Left cardiac atrium (tissue), 4 donors: ENCODE measurements around the gene KCNG2. TPM values are rescaled to one million over a fixed set of nuclear protein-coding genes. Genes with fewer than 3 reads are reported as not detected.

Experiments used
- ATAC-seq, 2 donors: fragments of 200-7000 bp; cut with Tn5 transposase; one replicate each; pipeline ENCODE4 v1.9.1; 2020; ENCODE audit warnings: mild to moderate bottlenecking in 2 of 2, moderate library complexity in 2 of 2
- DNase-seq: peaks from one replicate; pipeline ENCODE4 v3.0.0-alpha.2; 2020
- intact Hi-C, 2 donors: fragments of 100-400 bp; cut with DNase I; formaldehyde crosslinking; loops; one replicate each; pipeline versions ENCODE4 v1.14.1 to v1.15.1; 2022 to 2023
- total RNA-seq, 2 donors: library from RNA; stranded (reverse); fragmentation: NEBNext Ultra II Directional; extraction: Animal tissue kit (Norgen Biotek cat#: 25700); gene quantifications; one replicate each; pipeline ENCODE4 v1.2.1, GENCODE V29; 2021
- donor health status: DM: no; HTN: yes; CAD: no.
- donor health status: DM: no; HTN: yes; CAD: no; lungs with severe emphysema.
- donor health status: DM: yes; HTN: yes; CAD: no.
- donor health status: Dilated cardiomyopathy.

The KCNG2 gene
- total RNA-seq, 2 donors from 2014 or later = 0.15 TPM; not detected in 1

GRCh38 chr18:79794846-79795245, 2.9 kb upstream of the KCNG2 start:
- intact Hi-C loops = no loop called here
- DNase-seq (no peak), ATAC-seq (no peak)

GRCh38 chr18:79795446-79795845, 2.3 kb upstream of the KCNG2 start:
- intact Hi-C loops = no loop called here
- no peak for DNase-seq

DNA sequence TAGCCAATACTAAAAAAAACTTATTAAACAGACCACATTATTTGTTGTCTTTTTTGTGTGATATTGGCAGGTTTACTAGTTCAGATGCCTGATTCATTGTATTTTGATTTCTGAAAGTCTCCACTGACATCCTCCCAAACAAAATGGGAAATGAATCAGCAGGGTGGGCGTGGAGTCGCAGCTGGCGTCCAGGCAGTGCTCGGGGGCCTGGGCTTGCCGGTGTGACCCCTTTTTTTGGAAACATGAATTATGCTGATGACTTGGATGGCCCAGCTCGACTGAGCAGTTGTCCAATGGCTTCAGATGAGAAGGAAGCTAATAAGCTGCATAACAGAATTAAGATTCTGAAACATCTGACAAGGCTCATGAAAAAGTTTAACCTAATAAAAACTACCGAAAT, 1.7 kb upstream of the KCNG2 start:
- ATAC-seq (no peak), DNase-seq (no peak)
- intact Hi-C loops = no loop called here

More at GRCh38 chr18:79795446-79795845, 2.3 kb upstream of the KCNG2 start:
- no peak for ATAC-seq

GRCh38 chr18:79796531-79797405, 970 bp upstream of the KCNG2 start:
- intact Hi-C loops = no loop called here
- DNase-seq (no peak), ATAC-seq (no peak)

DNA sequence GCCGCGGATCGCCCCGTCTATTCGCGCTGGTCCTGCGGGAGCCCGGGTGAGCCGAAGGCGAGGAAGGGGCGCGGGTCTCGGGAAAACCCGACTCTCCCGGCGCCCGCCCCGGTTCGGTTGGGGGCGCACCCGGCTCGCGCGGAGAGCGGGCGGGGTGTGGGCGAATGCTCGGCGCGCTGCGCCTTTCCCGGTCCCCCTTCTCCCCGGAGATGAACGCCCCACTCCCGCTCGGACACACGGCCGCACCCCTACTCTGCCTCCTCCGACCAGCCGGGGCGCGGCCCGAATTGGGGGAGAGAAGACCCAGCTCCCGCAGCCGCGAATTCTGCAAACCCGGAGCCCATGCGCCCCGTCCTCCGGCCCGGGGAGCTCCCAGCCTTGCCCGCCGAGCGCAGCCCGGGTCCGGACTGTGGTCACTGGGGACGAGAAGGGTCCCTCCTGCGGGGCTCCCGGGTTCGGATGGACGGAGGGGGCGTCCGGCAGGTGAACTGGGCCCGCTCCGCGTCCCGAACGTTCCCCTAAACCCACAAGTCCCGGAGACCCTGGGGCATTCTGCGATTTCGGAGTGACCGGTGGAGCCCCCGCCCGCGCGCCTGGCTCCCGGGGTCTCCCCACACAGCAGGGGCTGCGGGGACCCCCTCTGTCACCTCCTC, 734 bp downstream of the KCNG2 start:
- DNase-seq (no peak), ATAC-seq (peak in 1 of 2 donors; percentile 27)
- intact Hi-C loops = no loop called here

DNA sequence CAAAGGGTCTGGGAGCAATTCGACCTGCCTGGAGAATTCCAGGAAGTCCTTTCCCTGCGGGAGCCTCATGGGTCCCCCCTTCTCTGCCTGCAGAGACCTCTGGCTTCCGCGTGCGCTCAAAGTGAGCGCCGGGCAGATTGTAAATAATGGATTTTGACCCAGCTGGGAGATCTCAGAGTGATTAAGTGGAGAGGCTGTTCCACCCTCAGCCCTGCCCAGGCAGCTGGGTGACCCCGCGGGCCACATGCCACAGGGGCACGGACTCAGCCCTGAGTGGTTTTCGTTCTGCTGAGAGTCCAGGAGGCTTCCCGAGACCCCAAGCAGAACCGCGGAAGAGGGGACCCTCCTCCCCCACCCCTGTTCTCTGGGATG, 1.2 kb downstream of the KCNG2 start:
- ATAC-seq (no peak), DNase-seq (no peak)
- intact Hi-C loops = no loop called here

- ATAC-seq (no peak), DNase-seq (no peak)
- intact Hi-C loops = no loop called here
These were observed 2.1 kb downstream of the KCNG2 start for GRCh38 chr18:79799619-79800370.

DNA sequence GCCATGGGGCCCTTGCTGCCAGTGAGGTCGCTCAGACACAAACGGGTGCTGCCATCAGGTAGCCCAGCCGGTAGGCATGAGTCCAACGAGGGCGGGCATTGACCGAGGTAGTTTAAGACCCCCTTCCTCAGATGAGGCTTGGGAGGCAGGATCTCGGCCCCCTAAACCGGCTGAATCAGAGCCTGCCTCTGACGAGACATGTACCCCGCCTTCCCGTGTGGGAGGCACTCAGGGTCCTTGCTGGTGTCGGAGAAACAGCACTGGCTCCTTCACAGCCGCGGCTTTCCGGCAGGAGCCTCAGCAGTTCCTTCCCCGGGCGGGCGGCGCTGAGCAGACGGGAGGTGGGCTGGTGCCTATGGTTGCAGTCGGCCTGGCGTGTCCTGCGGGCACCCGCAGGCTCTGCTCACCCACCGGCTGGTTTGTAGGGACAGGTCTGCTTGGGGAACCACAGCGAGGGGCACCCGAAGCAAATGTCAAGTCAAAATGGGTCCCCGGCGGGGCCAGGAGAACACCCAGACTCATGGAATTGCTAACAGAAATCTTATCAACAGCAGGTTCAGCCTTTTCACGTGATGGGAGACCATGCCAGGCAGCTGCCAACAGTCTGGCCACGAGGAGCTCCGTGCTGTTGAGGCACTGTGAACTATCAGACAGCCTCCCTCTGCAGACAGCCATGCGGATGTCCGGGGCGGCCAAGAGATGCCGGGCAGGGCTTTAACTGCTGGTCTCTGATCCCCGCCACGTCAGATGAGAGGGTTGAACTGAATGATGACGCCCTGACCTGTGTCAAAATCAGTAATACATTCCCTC, 2.8 kb downstream of the KCNG2 start:
- intact Hi-C loops = no loop called here
- DNase-seq (no peak), ATAC-seq (no peak)

DNA sequence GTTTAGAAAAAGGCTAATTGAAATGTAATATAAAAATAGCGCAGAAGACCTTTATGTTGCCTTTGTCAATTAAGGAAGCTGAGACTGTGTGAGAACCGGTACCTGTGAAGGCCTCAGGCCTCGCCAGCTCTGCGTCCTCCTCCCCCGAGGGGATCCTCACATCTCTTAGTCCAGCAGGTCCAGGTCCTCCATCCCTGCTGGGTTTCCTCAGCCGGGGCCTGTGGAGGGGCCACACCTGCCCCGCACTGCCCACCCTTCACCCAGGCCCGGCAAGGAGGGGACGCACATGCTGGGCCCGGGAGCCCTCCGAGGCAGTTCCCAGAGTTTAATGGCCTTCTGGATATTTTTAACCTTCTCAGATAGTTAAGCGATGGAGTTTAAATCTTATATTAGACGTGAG, 3.5 kb downstream of the KCNG2 start:
- intact Hi-C loops = no loop called here
- ATAC-seq = no peak
- no peak for DNase-seq

DNA sequence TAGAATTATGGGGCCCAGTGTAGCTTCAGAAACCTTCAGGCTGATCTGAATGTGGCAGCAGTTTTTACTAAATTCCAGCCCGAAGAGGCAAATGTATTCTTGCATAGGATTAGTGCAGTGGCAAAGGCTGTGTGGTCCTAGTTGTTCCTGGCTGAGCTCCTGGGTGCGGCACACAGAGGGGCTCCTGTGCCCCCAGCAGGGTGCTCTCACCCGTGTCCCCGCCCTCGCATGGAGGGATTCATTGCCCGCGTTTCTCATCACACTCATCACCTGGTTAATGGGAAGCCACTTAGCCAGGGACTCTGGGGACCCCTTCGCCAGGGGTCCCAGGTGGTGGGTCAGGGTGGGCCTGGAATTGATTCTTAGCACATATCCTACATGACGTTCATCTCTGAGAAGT, 3.9 kb downstream of the KCNG2 start:
- DNase-seq (no peak), ATAC-seq (no peak)
- intact Hi-C loops = no loop called here

DNA sequence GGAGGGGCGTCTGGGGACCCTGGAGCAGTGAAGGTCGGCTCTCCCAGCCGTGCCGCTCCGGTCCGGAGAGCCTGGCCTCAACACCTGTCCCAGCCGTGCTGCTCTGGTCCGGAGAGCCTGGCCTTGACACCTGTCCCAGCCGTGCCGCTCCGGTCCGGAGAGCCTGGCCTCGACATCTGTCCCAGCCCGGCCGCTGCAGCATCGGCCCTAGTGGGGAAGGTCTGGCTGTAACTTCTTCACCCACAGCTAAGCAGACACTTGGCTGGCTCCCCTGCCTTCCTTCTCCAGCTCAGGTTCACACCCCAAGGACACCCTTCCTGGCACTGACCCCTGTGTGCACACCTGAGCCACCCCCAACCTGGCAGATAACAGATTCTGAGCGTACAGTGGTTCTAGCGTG, 4.6 kb downstream of the KCNG2 start:
- DNase-seq (no peak), ATAC-seq (no peak)

DNA sequence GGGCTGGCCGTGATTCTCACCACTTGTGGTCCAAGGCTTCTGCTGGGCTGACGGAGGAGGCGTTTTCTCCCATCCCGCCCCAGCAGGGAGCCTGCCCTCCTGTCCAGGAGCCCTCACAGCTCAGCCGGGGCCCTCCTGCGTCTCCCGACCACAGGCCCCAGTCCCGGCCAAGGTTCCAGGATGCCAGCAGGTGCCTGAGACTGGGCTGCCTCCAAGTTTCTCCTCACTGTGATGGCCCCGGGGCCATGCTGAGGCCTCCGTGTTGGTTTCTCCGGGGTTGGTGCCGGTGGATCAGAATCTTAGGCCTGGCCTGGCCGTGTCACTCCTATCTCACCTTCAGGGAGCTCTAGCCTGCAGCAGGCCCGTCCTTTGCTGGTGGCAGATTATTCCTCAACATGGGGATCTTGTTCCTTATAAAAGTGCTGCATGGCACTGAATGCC, 5.9 kb downstream of the KCNG2 start:
- no peak for ATAC-seq
- intact Hi-C loops = no loop called here

More for the DNA sequence above, 4.6 kb downstream of the KCNG2 start:
- intact Hi-C loops = no loop called here

GRCh38 chr18:79804130-79804787, 6.5 kb downstream of the KCNG2 start:
- no peak for ATAC-seq
- intact Hi-C loops = no loop called here
- DNase-seq = no peak

More for the DNA sequence above, 5.9 kb downstream of the KCNG2 start:
- DNase-seq = no peak

DNA sequence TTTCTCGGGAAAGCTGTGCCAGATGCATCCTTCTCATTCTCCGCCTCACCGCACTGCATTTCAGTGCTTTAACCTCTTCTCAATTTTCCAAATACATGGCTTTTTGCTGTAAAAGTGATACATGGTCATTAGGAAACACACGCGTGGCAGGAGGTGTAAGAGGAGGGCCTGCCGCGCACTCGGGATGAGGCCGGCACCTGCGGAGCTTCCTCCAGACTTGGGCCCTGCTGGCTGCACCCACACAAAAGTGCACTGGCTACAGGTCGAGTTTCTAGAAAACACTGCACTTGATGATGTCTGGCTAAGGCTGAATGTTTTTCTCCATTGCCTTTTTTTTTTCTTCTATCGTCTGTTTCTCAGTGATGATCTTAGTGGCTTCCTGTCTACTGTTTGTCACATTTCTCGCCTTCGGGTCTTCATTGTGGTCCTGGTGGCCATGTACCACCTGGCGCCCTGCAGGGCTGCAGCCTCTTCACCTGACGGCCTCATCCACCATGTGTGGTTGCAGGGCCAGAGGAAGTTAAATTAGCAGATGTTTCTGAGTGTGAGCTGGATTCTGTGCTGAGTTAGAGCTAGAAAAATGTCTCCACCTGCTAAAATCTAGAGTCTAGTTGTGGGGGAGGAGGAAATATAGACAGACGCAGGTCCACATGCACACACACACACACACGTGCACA, 7.6 kb downstream of the KCNG2 start:
- DNase-seq (no peak), ATAC-seq (no peak)
- intact Hi-C loops = no loop called here

DNA sequence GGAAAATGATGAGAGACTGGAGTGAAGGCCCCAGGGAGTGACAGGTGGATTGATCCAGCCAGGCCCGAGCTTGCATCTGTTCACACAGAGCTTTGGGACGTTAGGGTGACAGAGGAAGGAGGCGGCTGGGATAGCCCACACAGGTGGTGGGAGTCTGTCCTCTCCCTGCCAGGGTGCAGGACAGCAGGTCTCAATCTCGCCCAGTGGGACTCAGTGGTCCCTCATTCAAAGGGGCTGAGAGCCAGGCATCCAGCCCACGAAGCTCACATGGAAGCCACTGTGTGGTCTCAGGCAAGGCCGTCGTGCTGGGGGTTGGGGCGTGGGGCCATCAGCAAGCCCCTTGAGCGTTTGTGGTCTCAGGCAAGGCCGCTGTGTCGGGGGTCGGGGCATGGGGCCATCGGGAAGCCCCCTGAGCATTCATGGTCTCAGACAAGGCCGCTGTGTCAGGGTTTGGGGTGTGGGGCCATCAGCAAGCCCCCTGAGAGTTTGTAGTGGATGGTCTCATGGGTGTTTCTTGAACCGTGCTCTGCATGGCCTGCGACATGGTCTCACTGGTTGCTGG, 8.3 kb downstream of the KCNG2 start:
- no peak for ATAC-seq
- no peak for DNase-seq
- intact Hi-C loops = no loop called here

DNA sequence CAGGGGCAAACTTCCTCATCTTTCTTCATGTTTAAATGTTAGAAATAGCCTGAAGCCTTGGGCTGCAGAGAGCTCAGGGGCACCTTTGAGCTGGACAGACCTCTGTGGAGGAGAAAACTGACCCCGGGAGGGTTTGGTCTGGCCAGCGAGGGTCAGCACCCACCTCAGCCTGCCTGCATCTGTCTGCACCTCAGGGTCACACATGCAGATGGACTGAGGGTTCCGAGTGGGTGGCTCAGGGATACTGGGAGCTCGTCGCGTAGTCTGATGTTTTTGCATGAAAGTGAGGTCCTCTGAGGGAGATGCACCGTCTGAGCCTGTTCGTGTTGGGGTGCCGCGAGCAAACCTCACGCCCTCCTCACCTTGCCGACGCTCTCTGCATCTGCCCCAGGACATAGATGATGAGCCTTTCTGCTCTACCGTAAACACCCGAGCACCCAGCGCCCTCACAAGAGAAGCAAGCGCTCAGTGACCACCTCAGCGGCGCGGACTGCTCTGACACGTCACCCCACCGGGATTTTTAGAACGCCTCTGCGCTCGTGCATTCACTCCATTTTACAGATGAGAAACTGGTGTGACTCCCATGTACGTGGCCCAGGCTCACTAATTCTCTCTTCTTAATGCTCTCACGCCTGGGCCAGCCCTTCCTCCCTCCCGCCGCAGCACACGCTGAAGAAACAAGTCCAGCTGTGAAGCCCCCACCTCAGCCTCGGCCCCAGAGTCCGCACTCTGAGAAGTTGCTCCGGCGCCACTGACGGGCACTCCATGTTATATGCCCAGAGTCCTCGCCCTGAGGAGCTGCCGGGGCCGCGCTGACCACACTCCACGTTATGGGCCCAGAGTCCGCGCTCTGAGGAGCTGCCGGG, 9.5 kb downstream of the KCNG2 start:
- intact Hi-C loops = no loop called here
- no peak for ATAC-seq
- no peak for DNase-seq
